ENCODE measurements around the gene VTA1.

GRCh38 chr6:142271476-142271875, 124.4 kb downstream of the VTA1 start:
- TF ChIP-seq RFX5 (IDR thresholded peaks at IDR 0.05; ENCODE audit: borderline replicate concordance, low read depth, low read length) (no peak), EP300 (IDR thresholded peaks at IDR 0.05; ENCODE audit: borderline replicate concordance in 1 of 2, low read depth in 2 of 2, low read length in 2 of 2) (no peak), POLR2AphosphoS5 (IDR thresholded peaks at IDR 0.05; ENCODE audit: low read depth, low read length) (no peak), CTCF (IDR thresholded peaks at IDR 0.05; ENCODE audit: control extremely low read depth in 1 of 3, insufficient read depth in 1 of 3, low read depth in 1 of 3, low read length in 3 of 3) (no peak)

All from H1 (cell line).